Measurements from ENCODE around the gene HBG2.

- no peak for TF ChIP-seq CTCF (IDR thresholded peaks at IDR 0.05; ENCODE audit: low read length)
- no peak for TF ChIP-seq EZH2phosphoT487 (IDR thresholded peaks at IDR 0.05; ENCODE audit: low read length)
Measured at GRCh38 chr11:5240056-5240455, 14.5 kb downstream of the HBG2 start.
